ENCODE results near the gene JSRP1. TPM values are rescaled to one million over a fixed set of nuclear protein-coding genes. Genes with fewer than 3 reads are reported as not detected.

The JSRP1 gene
- total and polyA plus RNA-seq, 2 of the 8 experiments (the other 6 are each of a cell fraction or from before 2014, with no cell fraction given) = 0.24 to 0.56 TPM

- TF ChIP-seq SRF (IDR thresholded peaks at IDR 0.05; ENCODE audit: low read depth, low read length) (no peak), USF2 (IDR thresholded peaks at IDR 0.05; ENCODE audit: low read length) (no peak), CREB1 (IDR thresholded peaks at IDR 0.05) (no peak), CEBPB (IDR thresholded peaks at IDR 0.05; ENCODE audit: low read depth, low read length) (no peak)
Observed at GRCh38 chr19:2288338-2288817, 32.2 kb upstream of the JSRP1 start (continued).
